Activated naive CD4-positive, alpha-beta T cell treated with anti-CD3 and anti-CD28 coated beads, Interleukin-2, amount 50 U/mL, for 72 hours (primary cell): ENCODE measurements around the gene OR1L4. TPM values are rescaled to one million over a fixed set of nuclear protein-coding genes. Genes with fewer than 3 reads are reported as not detected.

Experiments used
- ATAC-seq, 2 donors: fragments of 150-1000 bp; cut with Tn5 transposase; 2 replicates each; pipeline ENCODE4 v1.10.0; 2021; ENCODE audit warnings: mild to moderate bottlenecking in 2 of 2, moderate library complexity in 2 of 2
- DNase-seq, 2 donors: peaks; one replicate each; pipeline ENCODE4 v3.0.0; 2021 to 2022; ENCODE audit warnings: low spot score in 2 of 2
- H3K27ac Mint-ChIP-seq, 2 donors: one replicate each; pipeline ENCODE4 v1.8.0; 2022; ENCODE audit warnings: mild to moderate bottlenecking in 2 of 2, mixed read lengths in 2 of 2
- H3K36me3 Mint-ChIP-seq, 2 donors: one replicate each; pipeline ENCODE4 v1.8.0; 2022; ENCODE audit warnings: mixed read lengths in 2 of 2
- H3K9me3 Mint-ChIP-seq, 2 donors: one replicate each; pipeline ENCODE4 v1.8.0; 2022; ENCODE audit warnings: mixed read lengths in 2 of 2
- total RNA-seq, 2 donors: library from RNA; stranded (reverse); gene quantifications; one replicate each; pipeline ENCODE4 v1.2.3, GENCODE V29; 2022

The OR1L4 gene
- not detected for total RNA-seq

- Mint-ChIP-seq H3K9me3 (peaks cover 34 to 37% of the 10 kb centered on the region in 2 donors), H3K36me3 (peaks cover 24 to 43% of the 10 kb centered on the region in 2 donors), H3K27ac (no peak within 1 kb of the TSS)
- DNase-seq (no peak), ATAC-seq (no peak)
These were observed at the start of gene OR1L4 for GRCh38 chr9:122723690-122724089. Gene OR1L4, plus strand, starts transcription at chr9:122723990. Its CDS starts 0 bp downstream, at chr9:122723990.

GRCh38 chr9:122684851-122685250, 38.9 kb upstream of the OR1L4 start:
- ATAC-seq (no peak), DNase-seq (no peak)
- Mint-ChIP-seq H3K9me3 (peaks cover 26 to 33% of the 10 kb centered on the region in 2 donors), H3K27ac (no peak overlapping the region), H3K36me3 (peaks cover 10 to 13% of the 10 kb centered on the region in 2 donors)

GRCh38 chr9:122695696-122696095, 28.1 kb upstream of the OR1L4 start:
- Mint-ChIP-seq H3K9me3 (peaks cover 16 to 18% of the 10 kb centered on the region in 2 donors), H3K36me3 (no peaks in the 10 kb centered on the region), H3K27ac (no peak overlapping the region)
- no peak for DNase-seq
- ATAC-seq, result no peak

- H3K9me3 Mint-ChIP-seq, result peaks cover 30 to 38% of the 10 kb centered on the region in 2 donors
- ATAC-seq (no peak), DNase-seq (no peak)
- H3K27ac Mint-ChIP-seq, result no peak overlapping the region
- peaks cover 7 to 13% of the 10 kb centered on the region in 2 donors for H3K36me3 Mint-ChIP-seq
These were observed 5.8 kb upstream of the OR1L4 start for GRCh38 chr9:122718038-122718437.

GRCh38 chr9:122719218-122719617, 4.6 kb upstream of the OR1L4 start:
- Mint-ChIP-seq H3K27ac (no peak overlapping the region), H3K36me3 (peaks cover 18 to 19% of the 10 kb centered on the region in 2 donors), H3K9me3 (peaks cover 28 to 46% of the 10 kb centered on the region in 2 donors)
- DNase-seq (no peak), ATAC-seq (no peak)

- Mint-ChIP-seq H3K36me3 (peaks cover 5 to 7% of the 10 kb centered on the region in 2 donors), H3K27ac (no peak within 1 kb of the TSS), H3K9me3 (peaks cover 7 to 10% of the 10 kb centered on the region in 2 donors)
- no peak for ATAC-seq
- DNase-seq, result no peak
These were observed 18.2 kb downstream of the OR1L4 start, which contains the start of gene OR1L6 for GRCh38 chr9:122742003-122742402. Gene OR1L6, plus strand, starts transcription at chr9:122742303. Its CDS starts 7,545 bp downstream, at chr9:122749848.

- no peak overlapping the region for H3K27ac Mint-ChIP-seq
- ATAC-seq (peak in 1 of 2 donors; percentile 22), DNase-seq (no peak)
- H3K9me3 Mint-ChIP-seq, result peaks cover 26 to 31% of the 10 kb centered on the region in 2 donors
- H3K36me3 Mint-ChIP-seq, result peaks cover 22 to 27% of the 10 kb centered on the region in 2 donors
These were observed 31.0 kb downstream of the OR1L4 start for GRCh38 chr9:122754825-122755224.

GRCh38 chr9:122767817-122768216, 44.0 kb downstream of the OR1L4 start:
- no peak overlapping the region for H3K27ac Mint-ChIP-seq
- DNase-seq, result no peak
- H3K9me3 Mint-ChIP-seq, result peaks cover 27 to 36% of the 10 kb centered on the region in 2 donors
- H3K36me3 Mint-ChIP-seq, result peaks cover 22 to 28% of the 10 kb centered on the region in 2 donors
- ATAC-seq, result no peak

Other genes starting within 250 kb of the OR1L4 start
- not detected for gene OR1J1, start 246.1 kb upstream of the OR1L4 start, total RNA-seq
- gene OR1J2, start 213.2 kb upstream of the OR1L4 start, total RNA-seq, result under 1 TPM in 1 of 2 donors, not detected in 1; 0.34 TPM
- gene OR1J4, start 204.8 kb upstream of the OR1L4 start, total RNA-seq, result under 1 TPM in 1 of 2 donors, not detected in 1; 0.82 TPM
- gene OR1N1, start 196.7 kb upstream of the OR1L4 start, total RNA-seq, result not detected
- not detected for gene OR1N2, start 170.9 kb upstream of the OR1L4 start, total RNA-seq
- not detected for gene OR1L8, start 140.6 kb upstream of the OR1L4 start, total RNA-seq
- gene OR1Q1, start 109.3 kb upstream of the OR1L4 start, total RNA-seq, result under 1 TPM in 1 of 2 donors, not detected in 1; 0.35 TPM
- not detected for gene OR1B1, start 66.4 kb upstream of the OR1L4 start, total RNA-seq
- gene OR1L1, start 62.3 kb upstream of the OR1L4 start, total RNA-seq, result not detected
- not detected for gene OR1L3, start 48.9 kb upstream of the OR1L4 start, total RNA-seq
- gene OR1L6, start 18.3 kb downstream of the OR1L4 start, total RNA-seq, result not detected
- not detected for gene OR5C1, start 64.9 kb downstream of the OR1L4 start, total RNA-seq
- gene OR1K1, start 76.1 kb downstream of the OR1L4 start, total RNA-seq, result not detected
- 10 to 100 TPM; 19.1 to 28.5 TPM for gene PDCL, start 104.6 kb downstream of the OR1L4 start, total RNA-seq
- 10 to 100 TPM; 30.5 to 38.6 TPM for gene RC3H2, start 181.4 kb downstream of the OR1L4 start, total RNA-seq
- gene ZBTB6, start 189.3 kb downstream of the OR1L4 start, total RNA-seq, result 10 to 100 TPM in 1 of 2 donors, 1 to 10 TPM in 1; 8.2 to 18.7 TPM
- gene ZBTB26, start 207.5 kb downstream of the OR1L4 start, total RNA-seq, result 1 to 10 TPM; 6.6 to 7.7 TPM
- 10 to 100 TPM; 35.6 to 44.2 TPM for gene RABGAP1, start 217.0 kb downstream of the OR1L4 start, total RNA-seq